PC-3 (cell line): ENCODE data around the gene ETFB.

ENCODE experiments used
- EZH2 ChIP-seq: fragments of 300-600 bp; sonication (generic); IDR thresholded peaks from one replicate; pipeline ENCODE4 v1.6.1; 2017; ENCODE audit warnings: antibody characterized with exemption, mild to moderate bottlenecking, low read length; ENCODE audit not compliant: unreplicated experiment
- EZH2phosphoT487 ChIP-seq: fragments of 300-600 bp; sonication (generic); IDR thresholded peaks from 2 replicates; pipeline ENCODE4 v1.6.1; 2018; ENCODE audit warnings: mild to moderate bottlenecking, antibody characterized with exemption, low read length, borderline replicate concordance
- TF ChIP-seq, protein P1 (sequence below): fragments of 300-600 bp; sonication (generic); conservative IDR thresholded peaks from 2 replicates; pipeline ENCODE4 v1.5.1; 2017; ENCODE audit warnings: antibody characterized with exemption, low read depth, mild to moderate bottlenecking, low read length

GRCh38 chr19:51389143-51389542, 23.0 kb upstream of the ETFB start:
- TF ChIP-seq EZH2 (no peak), EZH2phosphoT487 (no peak)
- TF ChIP-seq, protein P1, sequence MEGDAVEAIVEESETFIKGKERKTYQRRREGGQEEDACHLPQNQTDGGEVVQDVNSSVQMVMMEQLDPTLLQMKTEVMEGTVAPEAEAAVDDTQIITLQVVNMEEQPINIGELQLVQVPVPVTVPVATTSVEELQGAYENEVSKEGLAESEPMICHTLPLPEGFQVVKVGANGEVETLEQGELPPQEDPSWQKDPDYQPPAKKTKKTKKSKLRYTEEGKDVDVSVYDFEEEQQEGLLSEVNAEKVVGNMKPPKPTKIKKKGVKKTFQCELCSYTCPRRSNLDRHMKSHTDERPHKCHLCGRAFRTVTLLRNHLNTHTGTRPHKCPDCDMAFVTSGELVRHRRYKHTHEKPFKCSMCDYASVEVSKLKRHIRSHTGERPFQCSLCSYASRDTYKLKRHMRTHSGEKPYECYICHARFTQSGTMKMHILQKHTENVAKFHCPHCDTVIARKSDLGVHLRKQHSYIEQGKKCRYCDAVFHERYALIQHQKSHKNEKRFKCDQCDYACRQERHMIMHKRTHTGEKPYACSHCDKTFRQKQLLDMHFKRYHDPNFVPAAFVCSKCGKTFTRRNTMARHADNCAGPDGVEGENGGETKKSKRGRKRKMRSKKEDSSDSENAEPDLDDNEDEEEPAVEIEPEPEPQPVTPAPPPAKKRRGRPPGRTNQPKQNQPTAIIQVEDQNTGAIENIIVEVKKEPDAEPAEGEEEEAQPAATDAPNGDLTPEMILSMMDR: no peak
